ENCODE measurements around the gene MCC. TPM values are rescaled to one million over a fixed set of nuclear protein-coding genes. Genes with fewer than 3 reads are reported as not detected.

The MCC gene
- total RNA-seq, 1 experiment from 2014 or later, result 0.60 TPM

- DNase-seq (ENCODE audit: low spot score), result no peak
- ChIA-PET POLR2A (ENCODE audit: low non-redundant PET) (no interaction called here), CTCF (no interaction called here)
- no TSS peak for BruUV-seq (replicated peaks)
- intact Hi-C loops (cut with micrococcal nuclease; ENCODE audit: unreplicated experiment), result no loop called here
- H3K36me3 ChIP-seq (ENCODE audit: insufficient read depth, low read length, poor library complexity, severe bottlenecking), result no peaks in the 10 kb centered on the region
- no peaks in the 10 kb centered on the region for H3K4me1 ChIP-seq (ENCODE audit: insufficient read depth, low read length, poor library complexity, severe bottlenecking)
- H3K9me3 ChIP-seq (ENCODE audit: low read depth, low read length, poor library complexity, severe bottlenecking), result no peaks in the 10 kb centered on the region
- H3K27me3 ChIP-seq (replicated peaks; ENCODE audit: insufficient read depth, low read depth, low read length, poor library complexity), result no peaks in the 10 kb centered on the region
- H3K27ac ChIP-seq (ENCODE audit: low read depth, low read length, poor library complexity, severe bottlenecking), result no peak overlapping the region
- TF ChIP-seq EZH2 (IDR thresholded peaks at IDR 0.05; ENCODE audit: borderline replicate concordance, low read depth, low read length, poor library complexity, severe bottlenecking), result no peak
- H3K4me3 ChIP-seq (ENCODE audit: low read depth, low read length, poor library complexity, severe bottlenecking), result no peak overlapping the region
Measured at GRCh38 chr5:113262674-113263073, 225.6 kb downstream of the MCC start.

GRCh38 chr5:113259034-113259433 is 229.2 kb downstream of the MCC start:
- Histone ChIP-seq H3K4me3 (ENCODE audit: low read depth, low read length, poor library complexity, severe bottlenecking) (no peak overlapping the region), H3K9me3 (ENCODE audit: low read depth, low read length, poor library complexity, severe bottlenecking) (no peaks in the 10 kb centered on the region), H3K27ac (ENCODE audit: low read depth, low read length, poor library complexity, severe bottlenecking) (no peak overlapping the region), H3K4me1 (ENCODE audit: insufficient read depth, low read length, poor library complexity, severe bottlenecking) (no peaks in the 10 kb centered on the region), H3K27me3 (replicated peaks; ENCODE audit: insufficient read depth, low read depth, low read length, poor library complexity) (no peaks in the 10 kb centered on the region), H3K36me3 (ENCODE audit: insufficient read depth, low read length, poor library complexity, severe bottlenecking) (no peaks in the 10 kb centered on the region)
- no peak for TF ChIP-seq EZH2 (IDR thresholded peaks at IDR 0.05; ENCODE audit: borderline replicate concordance, low read depth, low read length, poor library complexity, severe bottlenecking)
- TF ChIP-seq CTCF (conservative IDR thresholded peaks at IDR 0.05; ENCODE audit: low read depth, low read length), result no peak
- intact Hi-C loops (cut with micrococcal nuclease; ENCODE audit: unreplicated experiment), result no loop called here
- DNase-seq (ENCODE audit: low spot score), result no peak
- ChIA-PET CTCF (no interaction called here), POLR2A (ENCODE audit: low non-redundant PET) (no interaction called here)
- BruUV-seq (replicated peaks), result no TSS peak

- CTCF ChIA-PET, result no interaction called here
- no peak overlapping the region for H3K27ac ChIP-seq (ENCODE audit: low read depth, low read length, poor library complexity, severe bottlenecking)
- POLR2A ChIA-PET (ENCODE audit: low non-redundant PET), result interaction anchor here (0.6 kb wide), 1 partner anchor 55 kb away, joined by 6 read pairs; no protein-coding TSS in a partner anchor
Measured at GRCh38 chr5:113257545-113257944, 230.7 kb downstream of the MCC start.

More at GRCh38 chr5:113257545-113257944, 230.7 kb downstream of the MCC start:
- Histone ChIP-seq H3K27me3 (replicated peaks; ENCODE audit: insufficient read depth, low read depth, low read length, poor library complexity) (no peaks in the 10 kb centered on the region), H3K9me3 (ENCODE audit: low read depth, low read length, poor library complexity, severe bottlenecking) (no peaks in the 10 kb centered on the region), H3K4me3 (ENCODE audit: low read depth, low read length, poor library complexity, severe bottlenecking) (no peak overlapping the region), H3K36me3 (ENCODE audit: insufficient read depth, low read length, poor library complexity, severe bottlenecking) (no peaks in the 10 kb centered on the region), H3K4me1 (ENCODE audit: insufficient read depth, low read length, poor library complexity, severe bottlenecking) (no peaks in the 10 kb centered on the region)
- no TSS peak for BruUV-seq (replicated peaks)
- TF ChIP-seq CTCF (conservative IDR thresholded peaks at IDR 0.05; ENCODE audit: low read depth, low read length), result no peak
- TF ChIP-seq EZH2 (IDR thresholded peaks at IDR 0.05; ENCODE audit: borderline replicate concordance, low read depth, low read length, poor library complexity, severe bottlenecking), result no peak
- DNase-seq (ENCODE audit: low spot score), result no peak
- intact Hi-C loops (cut with micrococcal nuclease; ENCODE audit: unreplicated experiment), result no loop called here

Data from A673 (cell line).